NCI-H2171 (cell line): ENCODE data around the gene RASSF4.

ENCODE experiments used
- DNase-seq: peaks from one replicate; lab custom pipeline; 2025; lab: John Stamatoyannopoulos, UW

Gene RASSF4

GRCh38 chr10:44963772-44964633 lies 4.4 kb downstream of the RASSF4 start:
- DNase-seq, result peak; percentile 38

GRCh38 chr10:44965104-44965503 lies 5.5 kb downstream of the RASSF4 start:
- no peak for DNase-seq

- no peak for DNase-seq
Measured at GRCh38 chr10:44965651-44966097, 6.1 kb downstream of the RASSF4 start.

GRCh38 chr10:44966129-44966815 lies 6.7 kb downstream of the RASSF4 start:
- no peak for DNase-seq

GRCh38 chr10:44966816-44967509 lies 7.4 kb downstream of the RASSF4 start:
- no peak for DNase-seq

- no peak for DNase-seq
Measured at GRCh38 chr10:44967616-44968015, 8.0 kb downstream of the RASSF4 start.

- no peak for DNase-seq
Measured at GRCh38 chr10:44968091-44968490, 8.5 kb downstream of the RASSF4 start.

- DNase-seq, result no peak
Measured at GRCh38 chr10:44968500-44969400, 9.1 kb downstream of the RASSF4 start.

GRCh38 chr10:44969854-44970253 lies 10.3 kb downstream of the RASSF4 start:
- DNase-seq, result no peak

GRCh38 chr10:44970812-44971395 lies 11.3 kb downstream of the RASSF4 start:
- DNase-seq, result no peak

GRCh38 chr10:44971434-44971833 lies 11.8 kb downstream of the RASSF4 start:
- no peak for DNase-seq

GRCh38 chr10:44971935-44972757 lies 12.5 kb downstream of the RASSF4 start:
- DNase-seq, result no peak

- DNase-seq, result no peak
Measured at GRCh38 chr10:44972874-44973306, 13.3 kb downstream of the RASSF4 start.

GRCh38 chr10:44973323-44974081 lies 13.9 kb downstream of the RASSF4 start:
- DNase-seq, result no peak

GRCh38 chr10:44974082-44974627 lies 14.6 kb downstream of the RASSF4 start:
- no peak for DNase-seq

GRCh38 chr10:44974628-44975430 lies 15.2 kb downstream of the RASSF4 start:
- DNase-seq, result peak; percentile 19

- peak; percentile 23 for DNase-seq
Measured at GRCh38 chr10:44975431-44976331, 16.1 kb downstream of the RASSF4 start.
